ENCODE measurements around the gene CPE. TPM values are rescaled to one million over a fixed set of nuclear protein-coding genes. Genes with fewer than 3 reads are reported as not detected.

Gene CPE
- total and polyA plus RNA-seq, 8 donors = 22.9 to 547 (median 104) TPM

DNA sequence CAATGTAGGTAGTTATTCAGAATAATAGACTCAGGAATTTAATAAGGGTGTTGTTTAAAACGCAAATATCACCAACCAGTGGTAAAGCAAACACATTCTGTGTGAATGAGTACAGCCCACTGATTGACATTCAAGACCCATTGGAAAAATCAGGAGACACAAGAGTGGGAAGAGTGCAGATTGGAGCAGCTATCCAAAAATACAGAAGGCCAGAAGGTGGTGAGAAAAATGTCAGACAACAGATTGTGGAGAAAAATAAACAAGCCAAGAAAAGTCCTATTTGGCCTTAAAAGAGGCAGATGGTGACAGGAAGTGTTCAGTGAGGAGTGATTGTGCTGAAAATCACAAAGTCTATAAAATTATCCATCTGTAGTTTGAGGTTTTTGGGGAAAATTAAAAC, 39.3 kb downstream of the CPE start:
- TF ChIP-seq, protein P1, sequence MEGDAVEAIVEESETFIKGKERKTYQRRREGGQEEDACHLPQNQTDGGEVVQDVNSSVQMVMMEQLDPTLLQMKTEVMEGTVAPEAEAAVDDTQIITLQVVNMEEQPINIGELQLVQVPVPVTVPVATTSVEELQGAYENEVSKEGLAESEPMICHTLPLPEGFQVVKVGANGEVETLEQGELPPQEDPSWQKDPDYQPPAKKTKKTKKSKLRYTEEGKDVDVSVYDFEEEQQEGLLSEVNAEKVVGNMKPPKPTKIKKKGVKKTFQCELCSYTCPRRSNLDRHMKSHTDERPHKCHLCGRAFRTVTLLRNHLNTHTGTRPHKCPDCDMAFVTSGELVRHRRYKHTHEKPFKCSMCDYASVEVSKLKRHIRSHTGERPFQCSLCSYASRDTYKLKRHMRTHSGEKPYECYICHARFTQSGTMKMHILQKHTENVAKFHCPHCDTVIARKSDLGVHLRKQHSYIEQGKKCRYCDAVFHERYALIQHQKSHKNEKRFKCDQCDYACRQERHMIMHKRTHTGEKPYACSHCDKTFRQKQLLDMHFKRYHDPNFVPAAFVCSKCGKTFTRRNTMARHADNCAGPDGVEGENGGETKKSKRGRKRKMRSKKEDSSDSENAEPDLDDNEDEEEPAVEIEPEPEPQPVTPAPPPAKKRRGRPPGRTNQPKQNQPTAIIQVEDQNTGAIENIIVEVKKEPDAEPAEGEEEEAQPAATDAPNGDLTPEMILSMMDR (IDR thresholded peaks at IDR 0.05) = no peak
- DNase-seq (no peak), ATAC-seq (no peak), FAIRE-seq (no peak)
- H3K9me3 ChIP-seq = no peaks in the 10 kb centered on the region
- no peaks in the 10 kb centered on the region for H3K4me1 ChIP-seq
- no peaks in the 10 kb centered on the region for H3K36me3 ChIP-seq
- WGBS, 2 donors = 49 to 64% methylated on average over 1 of the region's 1 CpG
- H3K4me3 ChIP-seq = no peak overlapping the region
- H3K27me3 ChIP-seq = no peaks in the 10 kb centered on the region
- H3K27ac ChIP-seq = no peak overlapping the region
- intact Hi-C loops (cut with DNase I) = no loop called here

DNA sequence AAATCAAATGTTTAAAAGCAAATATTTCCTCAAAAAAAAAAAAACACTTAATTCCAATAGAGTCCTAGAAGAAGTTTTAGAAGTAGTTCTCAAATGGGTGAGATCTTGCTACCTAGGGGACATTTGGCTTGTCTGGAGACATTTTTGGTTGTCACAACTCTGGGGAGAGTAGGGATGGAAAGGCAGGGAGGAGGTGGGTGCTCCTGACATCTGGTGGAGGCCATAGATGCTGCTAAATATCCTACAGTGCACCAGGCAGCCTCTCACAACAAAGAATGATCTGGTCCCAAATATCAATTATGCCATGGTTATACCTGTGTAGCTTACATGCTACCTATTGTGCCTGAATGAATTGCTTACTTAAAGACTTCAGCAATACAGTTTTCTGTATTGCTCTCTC, 46.8 kb downstream of the CPE start:
- Histone ChIP-seq H3K4me3 (no peak overlapping the region), H3K27ac (no peak overlapping the region), H3K4me1 (no peaks in the 10 kb centered on the region), H3K27me3 (no peaks in the 10 kb centered on the region), H3K36me3 (no peaks in the 10 kb centered on the region), H3K9me3 (no peaks in the 10 kb centered on the region)
- intact Hi-C loops (cut with DNase I) = no loop called here
- ATAC-seq (no peak), DNase-seq (no peak), FAIRE-seq (no peak)
- TF ChIP-seq, protein P1 (IDR thresholded peaks at IDR 0.05) = no peak

DNA sequence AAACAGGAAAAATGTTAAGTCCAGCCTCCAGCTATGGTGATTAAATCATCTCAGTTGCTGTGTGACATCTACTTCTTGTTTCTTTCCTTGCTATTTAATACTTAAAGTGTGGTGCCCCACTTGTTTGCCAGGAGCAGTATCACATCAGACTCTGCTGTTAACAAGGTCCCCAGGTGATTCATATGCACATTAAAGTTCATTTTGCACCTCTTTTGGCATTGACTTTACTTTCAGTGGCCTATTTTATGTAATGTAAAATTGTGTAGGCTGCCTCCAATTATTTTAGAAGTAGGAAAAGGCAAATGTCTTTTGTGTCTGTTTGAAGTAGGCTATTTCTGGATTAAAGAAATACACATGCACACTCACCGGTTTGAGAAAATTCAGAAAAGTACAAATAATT, 47.5 kb downstream of the CPE start:
- no peaks in the 10 kb centered on the region for H3K4me1 ChIP-seq
- H3K9me3 ChIP-seq = no peaks in the 10 kb centered on the region
- no peaks in the 10 kb centered on the region for H3K36me3 ChIP-seq
- no peak for ATAC-seq
- 84 to 89% methylated on average over 1 of the region's 1 CpG for WGBS, 2 donors
- no peaks in the 10 kb centered on the region for H3K27me3 ChIP-seq
- H3K4me3 ChIP-seq = no peak overlapping the region
- H3K27ac ChIP-seq = no peak overlapping the region
- intact Hi-C loops (cut with DNase I) = no loop called here
- TF ChIP-seq, protein P1 (IDR thresholded peaks at IDR 0.05) = no peak
- DNase-seq = no peak
- no peak for FAIRE-seq

DNA sequence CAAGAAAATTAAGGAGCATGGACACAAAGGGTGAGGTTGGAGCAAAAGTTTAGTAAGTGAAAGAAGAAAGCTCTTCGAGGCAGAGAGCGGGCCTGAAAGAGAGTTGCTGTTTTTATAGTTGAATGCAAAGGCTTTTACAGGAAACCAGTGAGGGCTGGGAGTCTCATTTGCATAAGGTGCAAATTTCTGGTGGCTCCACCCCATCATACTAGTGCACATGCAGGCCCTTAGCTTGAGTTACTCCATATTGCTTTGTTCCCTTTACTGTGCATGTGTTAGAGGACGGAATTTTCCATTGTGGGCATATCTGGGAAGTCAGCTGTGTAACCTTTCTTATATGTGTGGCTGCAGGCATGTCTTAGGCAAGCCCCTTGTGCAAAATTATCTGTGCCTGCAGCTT, 48.0 kb downstream of the CPE start:
- Histone ChIP-seq H3K27me3 (no peaks in the 10 kb centered on the region), H3K4me1 (no peaks in the 10 kb centered on the region), H3K36me3 (no peaks in the 10 kb centered on the region), H3K9me3 (no peaks in the 10 kb centered on the region), H3K27ac (no peak overlapping the region), H3K4me3 (no peak overlapping the region)
- intact Hi-C loops (cut with DNase I) = no loop called here
- ATAC-seq = no peak
- no peak for FAIRE-seq
- no peak for DNase-seq
- WGBS, 2 donors = 81 to 94% methylated on average over 3 of the region's 3 CpGs
- TF ChIP-seq, protein P1 (IDR thresholded peaks at IDR 0.05) = no peak

DNA sequence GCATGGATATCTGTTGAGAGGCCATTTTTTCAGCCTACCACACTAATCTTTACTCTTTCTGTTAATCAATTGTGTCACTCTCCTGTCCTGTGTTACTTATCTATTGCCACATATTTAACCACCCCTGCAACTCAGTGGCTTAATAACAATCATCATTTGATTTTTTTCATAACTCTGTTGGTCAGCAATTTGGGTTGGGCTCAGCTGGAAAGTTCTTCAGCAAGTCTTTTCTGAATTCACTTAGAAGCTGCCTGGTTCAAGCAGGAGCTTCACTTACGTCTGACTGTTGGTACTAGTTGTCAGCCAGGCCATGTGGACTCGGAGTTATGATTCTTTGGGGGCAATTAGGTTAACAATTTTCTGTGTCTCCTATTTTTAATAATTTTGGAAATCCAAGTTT, 50.1 kb downstream of the CPE start:
- H3K4me1 ChIP-seq = no peaks in the 10 kb centered on the region
- no peaks in the 10 kb centered on the region for H3K36me3 ChIP-seq
- TF ChIP-seq, protein P1 (IDR thresholded peaks at IDR 0.05) = no peak
- WGBS, 2 donors = 70 to 91% methylated on average over 2 of the region's 2 CpGs
- ATAC-seq (no peak), FAIRE-seq (no peak), DNase-seq (no peak)
- no peak overlapping the region for H3K27ac ChIP-seq
- no peaks in the 10 kb centered on the region for H3K9me3 ChIP-seq
- H3K4me3 ChIP-seq = no peak overlapping the region
- intact Hi-C loops (cut with DNase I) = no loop called here
- no peaks in the 10 kb centered on the region for H3K27me3 ChIP-seq

All from pancreas (tissue), 10 donors.